OCI-LY1 (cell line): ENCODE measurements around the gene DIPK1B.

ENCODE experiments used
- H2AFZ ChIP-seq: fragments of 200-600 bp; sonication (generic), shearing (Covaris generic); 2 replicates; pipeline ENCODE4 v1.6.0; 2014; ENCODE audit warnings: antibody characterized with exemption, mild to moderate bottlenecking, low read length
- H3F3A ChIP-seq: fragments of 200-600 bp; sonication (generic), shearing (Covaris generic); 2 replicates; pipeline ENCODE4 v1.6.0; 2014; ENCODE audit warnings: mild to moderate bottlenecking, antibody characterized with exemption, low read length, moderate library complexity; ENCODE audit not compliant: insufficient read depth
- H3K27ac ChIP-seq: fragments of 200-600 bp; sonication (generic); 2 replicates; pipeline ENCODE4 v1.5.1; 2014; ENCODE audit warnings: low read length, mixed run types, mild to moderate bottlenecking, low read depth; ENCODE audit not compliant: poor library complexity, severe bottlenecking
- H3K27me3 ChIP-seq: fragments of 200-600 bp; sonication (generic); 2 replicates; pipeline ENCODE4 v1.6.0; 2014; ENCODE audit warnings: antibody characterized with exemption, mild to moderate bottlenecking, low read length, moderate library complexity; ENCODE audit not compliant: insufficient read depth
- H3K36me3 ChIP-seq: fragments of 200-600 bp; sonication (generic); 2 replicates; pipeline ENCODE4 v1.6.1; 2014; ENCODE audit warnings: mild to moderate bottlenecking, antibody characterized with exemption, low read length, moderate library complexity, mixed read lengths; ENCODE audit not compliant: insufficient read depth
- H3K4me1 ChIP-seq: fragments of 200-600 bp; sonication (generic); 2 replicates; pipeline ENCODE4 v1.5.1; 2014; ENCODE audit warnings: mild to moderate bottlenecking, low read length, moderate library complexity; ENCODE audit not compliant: insufficient read depth, severe bottlenecking
- H3K4me2 ChIP-seq: fragments of 200-600 bp; sonication (generic), shearing (Covaris generic); 2 replicates; pipeline ENCODE4 v1.6.1; 2014; ENCODE audit warnings: low read length
- H3K4me3 ChIP-seq: fragments of 200-600 bp; sonication (generic); 2 replicates; pipeline ENCODE4 v1.5.1; 2014; ENCODE audit warnings: low read length, low read depth, mild to moderate bottlenecking, mixed read lengths; ENCODE audit not compliant: poor library complexity, severe bottlenecking
- H3K79me2 ChIP-seq: fragments of 200-600 bp; shearing (Covaris generic); 2 replicates; pipeline ENCODE4 v1.6.1; 2016; ENCODE audit warnings: mixed run types, low read length, mixed read lengths; ENCODE audit not compliant: insufficient read depth
- H3K9ac ChIP-seq: fragments of 200-600 bp; sonication (generic), shearing (Covaris generic); 2 replicates; pipeline ENCODE4 v1.6.1; 2014; ENCODE audit warnings: mild to moderate bottlenecking, low read length, mixed read lengths
- H3K9me2 ChIP-seq: fragments of 200-600 bp; sonication (generic), shearing (Covaris generic); 2 replicates; pipeline ENCODE4 v1.6.1; 2014; ENCODE audit warnings: low read depth, mild to moderate bottlenecking, low read length, mixed read lengths
- H3K9me3 ChIP-seq: fragments of 200-600 bp; shearing (Covaris generic); 2 replicates; pipeline ENCODE4 v1.6.1; 2014; ENCODE audit warnings: low read length, mixed read lengths
- H4K20me1 ChIP-seq: fragments of 200-600 bp; sonication (generic), shearing (Covaris generic); 2 replicates; pipeline ENCODE4 v1.6.0; 2016; ENCODE audit warnings: mild to moderate bottlenecking, low read length; ENCODE audit not compliant: insufficient read depth
- CTCF ChIP-seq: fragments of 200-600 bp; sonication (generic), shearing (Covaris generic); IDR thresholded peaks from 2 replicates; pipeline ENCODE4 v1.5.1; 2017; ENCODE audit warnings: mild to moderate bottlenecking, antibody characterized with exemption, low read length, moderate library complexity, mixed read lengths
- EZH2 ChIP-seq: fragments of 200-600 bp; sonication (generic), shearing (Covaris generic); IDR thresholded peaks from 2 replicates; pipeline ENCODE4 v1.8.0; 2017; ENCODE audit warnings: borderline replicate concordance, mixed run types, mild to moderate bottlenecking, antibody characterized with exemption, low read length, moderate library complexity, mixed read lengths

DIPK1B gene

GRCh38 chr9:136756836-136757235 lies 44.5 kb downstream of the DIPK1B start:
- H3K27me3 ChIP-seq: peaks cover 40% of the 10 kb centered on the region; the same call in 1 of the 2 replicates
- H3K36me3 ChIP-seq: peaks cover 1% of the 10 kb centered on the region; the same call in 1 of the 2 replicates
- no peak overlapping the region for H2AFZ ChIP-seq
- peaks cover 10% of the 10 kb centered on the region for H3K9me3 ChIP-seq
- no peaks in the 10 kb centered on the region for H3F3A ChIP-seq
- H4K20me1 ChIP-seq: no peaks in the 10 kb centered on the region
- H3K4me2 ChIP-seq: no peak overlapping the region
- no peaks in the 10 kb centered on the region for H3K4me1 ChIP-seq
- no peak overlapping the region for H3K4me3 ChIP-seq
- H3K9ac ChIP-seq: no peak overlapping the region
- no peaks in the 10 kb centered on the region for H3K79me2 ChIP-seq
- no peak for TF ChIP-seq CTCF
- TF ChIP-seq EZH2: no peak
- H3K9me2 ChIP-seq: no peaks in the 10 kb centered on the region
- no peak overlapping the region for H3K27ac ChIP-seq

GRCh38 chr9:136757328-136757727 lies 45.0 kb downstream of the DIPK1B start:
- no peak overlapping the region for H3K4me2 ChIP-seq
- no peaks in the 10 kb centered on the region for H3K4me1 ChIP-seq
- H3K79me2 ChIP-seq: no peaks in the 10 kb centered on the region
- H3K27ac ChIP-seq: no peak overlapping the region
- no peak overlapping the region for H2AFZ ChIP-seq
- no peaks in the 10 kb centered on the region; the same call in 1 of the 2 replicates for H3K36me3 ChIP-seq
- no peak for TF ChIP-seq CTCF
- no peak for TF ChIP-seq EZH2
- H4K20me1 ChIP-seq: no peaks in the 10 kb centered on the region
- no peaks in the 10 kb centered on the region for H3F3A ChIP-seq
- no peak overlapping the region for H3K4me3 ChIP-seq
- H3K9ac ChIP-seq: no peak overlapping the region
- H3K9me3 ChIP-seq: peaks cover 7% of the 10 kb centered on the region
- H3K9me2 ChIP-seq: no peaks in the 10 kb centered on the region
- peaks cover 36% of the 10 kb centered on the region; the same call in 1 of the 2 replicates for H3K27me3 ChIP-seq

GRCh38 chr9:136757751-136758140 lies 45.4 kb downstream of the DIPK1B start:
- no peaks in the 10 kb centered on the region for H3F3A ChIP-seq
- no peak overlapping the region for H3K4me2 ChIP-seq
- TF ChIP-seq EZH2: no peak
- no peak for TF ChIP-seq CTCF
- no peak overlapping the region for H3K9ac ChIP-seq
- peaks cover 36% of the 10 kb centered on the region; the same call in 1 of the 2 replicates for H3K27me3 ChIP-seq
- H3K9me2 ChIP-seq: no peaks in the 10 kb centered on the region
- H3K79me2 ChIP-seq: no peaks in the 10 kb centered on the region
- no peak overlapping the region for H3K27ac ChIP-seq
- H4K20me1 ChIP-seq: no peaks in the 10 kb centered on the region
- H3K4me3 ChIP-seq: no peak overlapping the region
- peaks cover 3% of the 10 kb centered on the region for H3K9me3 ChIP-seq
- no peaks in the 10 kb centered on the region; the same call in 1 of the 2 replicates for H3K36me3 ChIP-seq
- H2AFZ ChIP-seq: no peak overlapping the region
- no peaks in the 10 kb centered on the region for H3K4me1 ChIP-seq
